ENCODE measurements around the gene TMEM242.

- TF ChIP-seq CBFB (IDR thresholded peaks at IDR 0.05; ENCODE audit: low read depth), result no peak
- TF ChIP-seq HDAC6 (IDR thresholded peaks at IDR 0.05; ENCODE audit: unreplicated experiment), result no peak
- TF ChIP-seq EGR1 (IDR thresholded peaks at IDR 0.05; ENCODE audit: borderline replicate concordance in 1 of 2, low read depth in 2 of 2, low read length in 2 of 2), result no peak
- TF ChIP-seq GABPA (IDR thresholded peaks at IDR 0.05; ENCODE audit: low read depth), result no peak
- no peak for TF ChIP-seq EZH2 (IDR thresholded peaks at IDR 0.05; ENCODE audit: borderline replicate concordance, control insufficient read depth, low read depth, low read length)
- no peak for TF ChIP-seq MAX (IDR thresholded peaks at IDR 0.05; ENCODE audit: low read depth, low read length)
- no peak for TF ChIP-seq MYC (IDR thresholded peaks at IDR 0.05; ENCODE audit: insufficient read depth, insufficient read length, insufficient replicate concordance, low read length, severe bottlenecking)
- TF ChIP-seq PKNOX1 (IDR thresholded peaks at IDR 0.05), result no peak
Observed at GRCh38 chr6:157271911-157272310, 51.4 kb downstream of the TMEM242 start.
